IMR-90 (cell line): Measurements from ENCODE around the gene NEDD1.

Source experiments
- MAZ ChIP-seq: IDR thresholded peaks from 2 replicates; pipeline ENCODE4 v1.6.1; 2012; ENCODE audit warnings: low read depth, mild to moderate bottlenecking, low read length, improper control_type of control experiment, moderate library complexity, borderline replicate concordance
- POLR2A ChIP-seq: IDR thresholded peaks from 2 replicates; pipeline ENCODE4 v1.6.1; 2012; ENCODE audit warnings: mild to moderate bottlenecking, low read depth, low read length
- RCOR1 ChIP-seq: IDR thresholded peaks from 2 replicates; pipeline ENCODE4 v1.6.1; 2012; ENCODE audit warnings: mild to moderate bottlenecking, low read length, improper control_type of control experiment; ENCODE audit not compliant: insufficient replicate concordance
- TF ChIP-seq, protein P1 (sequence below): conservative IDR thresholded peaks from 2 replicates; pipeline ENCODE4 v1.5.1; 2012; ENCODE audit warnings: mild to moderate bottlenecking, low read depth, low read length, improper control_type of control experiment
- TF ChIP-seq, protein P2 (sequence below): fragments of 150-350 bp; IDR thresholded peaks from 2 replicates; pipeline ENCODE4 v1.6.1; 2017; ENCODE audit warnings: mild to moderate bottlenecking, antibody characterized with exemption, low read length, low read depth

DNA sequence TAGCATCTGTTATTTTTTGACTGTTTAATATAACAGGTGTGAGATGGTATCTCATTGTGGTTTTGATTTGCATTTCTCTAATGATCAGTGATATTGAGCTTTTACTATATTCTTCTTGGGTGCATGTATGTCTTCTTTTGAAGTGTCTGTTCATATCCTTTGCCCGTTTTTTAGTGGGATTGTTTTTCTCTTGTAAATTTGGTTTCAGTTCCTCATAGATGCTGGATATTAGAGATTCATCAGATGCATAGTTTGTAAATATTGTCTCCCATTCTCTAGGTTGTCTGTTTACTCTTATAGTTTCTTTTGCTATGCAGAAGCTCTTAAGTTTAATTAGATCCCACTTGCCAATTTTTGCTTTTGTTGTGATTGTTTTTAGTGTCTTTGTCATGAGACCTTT is 48.9 kb upstream of the NEDD1 start:
- TF ChIP-seq RCOR1 (no peak), POLR2A (no peak), MAZ (no peak)
- TF ChIP-seq, protein P1, sequence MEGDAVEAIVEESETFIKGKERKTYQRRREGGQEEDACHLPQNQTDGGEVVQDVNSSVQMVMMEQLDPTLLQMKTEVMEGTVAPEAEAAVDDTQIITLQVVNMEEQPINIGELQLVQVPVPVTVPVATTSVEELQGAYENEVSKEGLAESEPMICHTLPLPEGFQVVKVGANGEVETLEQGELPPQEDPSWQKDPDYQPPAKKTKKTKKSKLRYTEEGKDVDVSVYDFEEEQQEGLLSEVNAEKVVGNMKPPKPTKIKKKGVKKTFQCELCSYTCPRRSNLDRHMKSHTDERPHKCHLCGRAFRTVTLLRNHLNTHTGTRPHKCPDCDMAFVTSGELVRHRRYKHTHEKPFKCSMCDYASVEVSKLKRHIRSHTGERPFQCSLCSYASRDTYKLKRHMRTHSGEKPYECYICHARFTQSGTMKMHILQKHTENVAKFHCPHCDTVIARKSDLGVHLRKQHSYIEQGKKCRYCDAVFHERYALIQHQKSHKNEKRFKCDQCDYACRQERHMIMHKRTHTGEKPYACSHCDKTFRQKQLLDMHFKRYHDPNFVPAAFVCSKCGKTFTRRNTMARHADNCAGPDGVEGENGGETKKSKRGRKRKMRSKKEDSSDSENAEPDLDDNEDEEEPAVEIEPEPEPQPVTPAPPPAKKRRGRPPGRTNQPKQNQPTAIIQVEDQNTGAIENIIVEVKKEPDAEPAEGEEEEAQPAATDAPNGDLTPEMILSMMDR, result no peak
- TF ChIP-seq, protein P2, sequence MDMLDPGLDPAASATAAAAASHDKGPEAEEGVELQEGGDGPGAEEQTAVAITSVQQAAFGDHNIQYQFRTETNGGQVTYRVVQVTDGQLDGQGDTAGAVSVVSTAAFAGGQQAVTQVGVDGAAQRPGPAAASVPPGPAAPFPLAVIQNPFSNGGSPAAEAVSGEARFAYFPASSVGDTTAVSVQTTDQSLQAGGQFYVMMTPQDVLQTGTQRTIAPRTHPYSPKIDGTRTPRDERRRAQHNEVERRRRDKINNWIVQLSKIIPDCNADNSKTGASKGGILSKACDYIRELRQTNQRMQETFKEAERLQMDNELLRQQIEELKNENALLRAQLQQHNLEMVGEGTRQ, result no peak
